SU-DHL-6 (cell line): ENCODE data around the gene CD93.

Source experiments
- CTCF ChIP-seq: fragments of 200-600 bp; sonication (generic); IDR thresholded peaks from one replicate; pipeline ENCODE4 v1.5.1; 2017; ENCODE audit warnings: antibody characterized with exemption, mild to moderate bottlenecking, low read length, moderate library complexity; ENCODE audit not compliant: insufficient read depth, poor library complexity, severe bottlenecking
- EZH2phosphoT487 ChIP-seq: fragments of 200-600 bp; sonication (generic), shearing (Covaris generic); conservative IDR thresholded peaks from 2 replicates; pipeline ENCODE4 v1.6.1; 2018; ENCODE audit warnings: mild to moderate bottlenecking, antibody characterized with exemption, low read length, moderate library complexity, mixed read lengths

GRCh38 chr20:23059846-23060245, 26.3 kb downstream of the CD93 start:
- TF ChIP-seq CTCF (no peak), EZH2phosphoT487 (no peak)
